ENCODE results near the gene TMEM62. TPM values are rescaled to one million over a fixed set of nuclear protein-coding genes. Genes with fewer than 3 reads are reported as not detected.

Gene TMEM62
- polyA plus RNA-seq, 2 of the 4 experiments (the other 2 are of a cell fraction) = 6.9 to 7.8 TPM

DNA sequence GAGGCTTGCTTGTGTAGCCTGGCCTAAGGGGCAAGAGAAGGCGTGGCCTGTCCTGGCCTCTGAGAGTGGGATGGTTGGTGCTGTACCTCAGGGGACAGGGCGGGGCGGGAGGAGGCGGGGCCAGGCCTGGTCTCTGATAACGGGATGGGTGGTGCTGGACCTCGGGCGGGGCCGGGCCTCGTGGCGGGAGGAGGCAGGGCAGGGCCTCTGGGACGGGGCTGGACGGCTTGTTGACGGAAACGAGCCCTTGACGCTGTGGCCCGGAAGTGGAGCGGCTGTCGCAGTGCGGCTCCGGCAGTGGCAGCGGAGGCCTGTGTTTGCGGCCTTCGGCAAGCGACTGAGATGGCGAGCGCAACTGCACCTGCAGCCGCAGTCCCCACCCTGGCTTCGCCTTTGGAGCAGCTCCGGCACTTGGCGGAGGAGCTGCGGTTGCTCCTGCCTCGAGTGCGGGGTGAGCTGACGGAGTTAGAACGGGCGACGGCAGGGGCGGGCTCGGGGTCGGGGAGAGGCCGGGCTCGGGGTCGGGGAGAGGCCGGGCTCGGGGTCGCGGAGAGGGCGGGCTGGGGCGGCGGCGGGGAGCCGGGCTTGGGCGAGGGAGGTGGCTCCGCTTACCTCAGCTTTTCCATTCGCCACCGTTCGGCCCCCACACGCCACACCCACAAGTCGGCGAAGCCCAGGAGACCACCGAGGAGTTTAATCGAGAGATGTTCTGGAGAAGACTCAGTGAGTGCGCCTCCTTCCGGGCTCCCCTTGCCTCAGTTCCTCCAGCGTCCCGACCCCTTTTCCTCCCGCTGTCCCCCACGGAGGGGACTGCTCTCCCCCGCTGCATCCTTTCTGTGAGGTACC lies 52.0 kb downstream of the TMEM62 start, which contains the start of gene CCNDBP1 (continued):
- TF ChIP-seq CTCF (IDR thresholded peaks at IDR 0.05) = peak; percentile 16; the same call in 1 of the 3 replicates
- TF ChIP-seq, protein P1, sequence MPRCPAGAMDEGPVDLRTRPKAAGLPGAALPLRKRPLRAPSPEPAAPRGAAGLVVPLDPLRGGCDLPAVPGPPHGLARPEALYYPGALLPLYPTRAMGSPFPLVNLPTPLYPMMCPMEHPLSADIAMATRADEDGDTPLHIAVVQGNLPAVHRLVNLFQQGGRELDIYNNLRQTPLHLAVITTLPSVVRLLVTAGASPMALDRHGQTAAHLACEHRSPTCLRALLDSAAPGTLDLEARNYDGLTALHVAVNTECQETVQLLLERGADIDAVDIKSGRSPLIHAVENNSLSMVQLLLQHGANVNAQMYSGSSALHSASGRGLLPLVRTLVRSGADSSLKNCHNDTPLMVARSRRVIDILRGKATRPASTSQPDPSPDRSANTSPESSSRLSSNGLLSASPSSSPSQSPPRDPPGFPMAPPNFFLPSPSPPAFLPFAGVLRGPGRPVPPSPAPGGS (IDR thresholded peaks at IDR 0.05) = 0 out of 3 replicates have a peak, but pooled peaks have one; percentile 35
- no peak for TF ChIP-seq MAZ (IDR thresholded peaks at IDR 0.05; ENCODE audit: borderline replicate concordance, low read depth, low read length)
- TF ChIP-seq PHF8 (IDR thresholded peaks at IDR 0.05; ENCODE audit: borderline replicate concordance, low read depth) = peak; percentile 85
- no peak for TF ChIP-seq RAD21 (conservative IDR thresholded peaks at IDR 0.05 in 1 of 2, IDR thresholded peaks at IDR 0.05 in 1 of 2)
- TF ChIP-seq MYC (IDR thresholded peaks at IDR 0.05; ENCODE audit: borderline replicate concordance, low read length) = peak; percentile 84; the same call in 1 of the 2 replicates
- no peak for TF ChIP-seq RFX5 (IDR thresholded peaks at IDR 0.05)
- TF ChIP-seq, protein P2, sequence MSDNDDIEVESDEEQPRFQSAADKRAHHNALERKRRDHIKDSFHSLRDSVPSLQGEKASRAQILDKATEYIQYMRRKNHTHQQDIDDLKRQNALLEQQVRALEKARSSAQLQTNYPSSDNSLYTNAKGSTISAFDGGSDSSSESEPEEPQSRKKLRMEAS (IDR thresholded peaks at IDR 0.05) = peak; percentile 89
- TF ChIP-seq JUN (IDR thresholded peaks at IDR 0.05) = peak in 1 of 2 experiments; percentile 51; a peak in 2 of 5 replicates
- no peak; the same call in 2 of the 3 replicates for TF ChIP-seq SMC3 (IDR thresholded peaks at IDR 0.05)
- no peak for TF ChIP-seq ZC3H11A (IDR thresholded peaks at IDR 0.05)
- TF ChIP-seq POLR2A (IDR thresholded peaks at IDR 0.05; ENCODE audit: low read length) = peak; percentile 77

GRCh38 chr15:43186003-43186353 lies 52.6 kb downstream of the TMEM62 start:
- peak overlapping the region; percentile 84 to 95 for H3K27ac ChIP-seq
- DNase-seq (ENCODE audit: low read depth in 1 of 2, low spot score in 1 of 2) (peak; percentile 10 to 16), ATAC-seq (peak; percentile 23 to 36; a peak in 5 of 6 replicates), FAIRE-seq (no peak)
- H3K9me3 ChIP-seq = no peaks in the 10 kb centered on the region
- TF ChIP-seq ZSCAN20 (CRISPR knock-in tag; IDR thresholded peaks at IDR 0.05) (no peak), HOXB5 (CRISPR knock-in tag; IDR thresholded peaks at IDR 0.05) (no peak), RAD21 (conservative IDR thresholded peaks at IDR 0.05 in 1 of 2, IDR thresholded peaks at IDR 0.05 in 1 of 2) (no peak), ESRRA (IDR thresholded peaks at IDR 0.05; ENCODE audit: borderline replicate concordance, low read length) (no peak), POLR2A (IDR thresholded peaks at IDR 0.05; ENCODE audit: low read length) (no peak), KDM5A (IDR thresholded peaks at IDR 0.05) (no peak), MYC (IDR thresholded peaks at IDR 0.05; ENCODE audit: borderline replicate concordance, low read length) (no peak), HOXB13 (CRISPR knock-in tag; IDR thresholded peaks at IDR 0.05; ENCODE audit: low read depth) (no peak), HOXA7 (CRISPR knock-in tag; IDR thresholded peaks at IDR 0.05) (no peak), NFE2L2 (conservative IDR thresholded peaks at IDR 0.05; ENCODE audit: low read length) (no peak), RCOR1 (IDR thresholded peaks at IDR 0.05; ENCODE audit: low read depth, low read length) (no peak), CHD2 (IDR thresholded peaks at IDR 0.05; ENCODE audit: low read length, partially characterized antibody) (no peak), MAFK (IDR thresholded peaks at IDR 0.05; ENCODE audit: partially characterized antibody) (no peak), CHD4 (IDR thresholded peaks at IDR 0.05; ENCODE audit: borderline replicate concordance) (no peak), HDAC2 (IDR thresholded peaks at IDR 0.05) (no peak), USF2 (IDR thresholded peaks at IDR 0.05) (no peak), SREBF2 (IDR thresholded peaks at IDR 0.05) (no peak), NPAS2 (CRISPR knock-in tag; IDR thresholded peaks at IDR 0.05; ENCODE audit: borderline replicate concordance) (no peak), NR3C1 (IDR thresholded peaks at IDR 0.05) (no peak), PHF8 (IDR thresholded peaks at IDR 0.05; ENCODE audit: borderline replicate concordance, low read depth) (no peak)
- CTCF ChIA-PET = interaction anchor here (1.4 to 3.4 kb wide), 5 partner anchors 10 to 100 kb away, joined by 4 to 19 read pairs (median 6); no protein-coding TSS in a partner anchor
- POLR2A ChIA-PET = interaction anchor here (0.6 kb wide), 1 partner anchor 49 kb away, joined by 3 read pairs; no protein-coding TSS in a partner anchor
- peak overlapping the region; percentile 73 for H3K4me3 ChIP-seq
- 1% methylated on average over 13 of the region's 13 CpGs for WGBS (ENCODE audit: missing lambda C conversion rate)
- peak overlapping the region; percentile 82 for H3K4me2 ChIP-seq
- H3K4me1 ChIP-seq = peaks cover 6% of the 10 kb centered on the region; the same call in 2 of the 3 replicates
